ENCODE results near the gene WDHD1.

- no peak for TF ChIP-seq EZH2 (IDR thresholded peaks at IDR 0.05; ENCODE audit: low read length)
- no peak for TF ChIP-seq CTCF (optimal IDR thresholded peaks at IDR 0.05 in 1 of 3, IDR thresholded peaks at IDR 0.05 in 1 of 3, conservative IDR thresholded peaks at IDR 0.05 in 1 of 3; ENCODE audit: extremely low read depth in 1 of 3, insufficient read depth in 2 of 3, low read length in 3 of 3)
Observed at GRCh38 chr14:55070981-55071411, 44.1 kb upstream of the WDHD1 start.
